Mesendoderm (in vitro differentiated cells): Measurements from ENCODE around the gene TBC1D4.

ENCODE experiments used
- DNase-seq: peaks from one replicate; pipeline ENCODE4 v3.0.0; 2013
- H2AK5ac ChIP-seq: 2 replicates; pipeline ENCODE4 v1.6.1; 2013; ENCODE audit warnings: low read length, inconsistent platforms
- H2BK120ac ChIP-seq: 2 replicates; pipeline ENCODE4 v1.6.1; 2013; ENCODE audit warnings: low read depth, mild to moderate bottlenecking, low read length, moderate library complexity, mixed read lengths
- H2BK15ac ChIP-seq: replicated peaks from 2 replicates; pipeline ENCODE4 v1.6.1; 2013; ENCODE audit warnings: low read depth, mild to moderate bottlenecking, moderate library complexity
- H2BK5ac ChIP-seq: 2 replicates; pipeline ENCODE4 v1.6.1; 2013; ENCODE audit warnings: low read length, inconsistent platforms
- H3K18ac ChIP-seq: 2 replicates; pipeline ENCODE4 v1.6.1; 2013; ENCODE audit warnings: mild to moderate bottlenecking, low read length, mixed read lengths
- H3K23ac ChIP-seq: one replicate; pipeline ENCODE4 v1.6.1; 2013; ENCODE audit warnings: low read length
- H3K27ac ChIP-seq: 2 replicates; pipeline ENCODE4 v1.5.1; 2013; ENCODE audit warnings: low read depth, mild to moderate bottlenecking, inconsistent platforms, low read length, moderate library complexity
- H3K27me3 ChIP-seq: 2 replicates; pipeline ENCODE4 v1.6.1; 2013; ENCODE audit warnings: low read length, control low read depth, mild to moderate bottlenecking, inconsistent platforms; ENCODE audit not compliant: insufficient read depth, poor library complexity
- H3K36me3 ChIP-seq: 2 replicates; pipeline ENCODE4 v1.6.1; 2013; ENCODE audit warnings: low read length, inconsistent platforms; ENCODE audit not compliant: control insufficient read depth, insufficient read depth
- H3K4ac ChIP-seq: one replicate; pipeline ENCODE4 v1.6.1; 2013; ENCODE audit warnings: low read depth, mild to moderate bottlenecking, low read length, moderate library complexity
- H3K4me1 ChIP-seq: 2 replicates; pipeline ENCODE4 v1.6.1; 2013; ENCODE audit warnings: low read depth, low read length, inconsistent platforms; ENCODE audit not compliant: control insufficient read depth
- H3K4me2 ChIP-seq: 2 replicates; pipeline ENCODE4 v1.6.1; 2013; ENCODE audit warnings: low read length
- H3K4me3 ChIP-seq: 2 replicates; pipeline ENCODE4 v1.5.1; 2013; ENCODE audit warnings: mild to moderate bottlenecking, low read length
- H3K56ac ChIP-seq: one replicate; pipeline ENCODE4 v1.6.1; 2013; ENCODE audit warnings: low read length
- H3K79me1 ChIP-seq: 2 replicates; pipeline ENCODE4 v1.6.1; 2013; ENCODE audit warnings: low read length, inconsistent platforms
- H3K79me2 ChIP-seq: 2 replicates; pipeline ENCODE4 v1.6.1; 2013; ENCODE audit warnings: mild to moderate bottlenecking, low read length; ENCODE audit not compliant: control insufficient read depth, insufficient read depth
- H3K9ac ChIP-seq: 2 replicates; pipeline ENCODE4 v1.6.1; 2013; ENCODE audit warnings: low read length, inconsistent platforms
- H4K5ac ChIP-seq: one replicate; pipeline ENCODE4 v1.6.1; 2013; ENCODE audit warnings: low read length
- H4K8ac ChIP-seq: one replicate; pipeline ENCODE4 v1.6.1; 2013; ENCODE audit warnings: low read depth, mild to moderate bottlenecking, control low read depth, low read length, moderate library complexity
- WGBS: extraction: QIAGEN DNeasy Blood & Tissue Kit; methylation state at CpG from one replicate; pipeline ENCODE4 v1.1.7; 2013; ENCODE audit warnings: low lambda C conversion rate, missing lambda C conversion rate; ENCODE audit not compliant: insufficient coverage; ENCODE audit errors: extremely low coverage; 5-methylcytosine and 5-hydroxymethylcytosine counted together

Gene TBC1D4

GRCh38 chr13:75321084-75321483 lies 160.9 kb downstream of the TBC1D4 start:
- no peak overlapping the region for H4K8ac ChIP-seq
- no peak overlapping the region for H3K18ac ChIP-seq
- H2BK5ac ChIP-seq = no peak overlapping the region
- H3K4me3 ChIP-seq = no peak overlapping the region
- no peaks in the 10 kb centered on the region for H3K36me3 ChIP-seq
- no peaks in the 10 kb centered on the region for H3K79me2 ChIP-seq
- no peak overlapping the region for H2AK5ac ChIP-seq
- no peak overlapping the region for H3K4me2 ChIP-seq
- no peak overlapping the region for H3K56ac ChIP-seq
- H3K27me3 ChIP-seq = no peaks in the 10 kb centered on the region
- no peak overlapping the region for H2BK15ac ChIP-seq
- no peak overlapping the region for H3K9ac ChIP-seq
- H3K4ac ChIP-seq = no peak overlapping the region
- no peak overlapping the region for H3K23ac ChIP-seq
- no peaks in the 10 kb centered on the region for H3K79me1 ChIP-seq
- DNase-seq = no peak
- no peak overlapping the region for H4K5ac ChIP-seq
- H3K27ac ChIP-seq = no peak overlapping the region
- peaks cover 1% of the 10 kb centered on the region for H3K4me1 ChIP-seq
- no peak overlapping the region for H2BK120ac ChIP-seq
- whole genome bisulfite sequencing = no CpG with 5 or more reads among the region's 3 CpGs

DNA sequence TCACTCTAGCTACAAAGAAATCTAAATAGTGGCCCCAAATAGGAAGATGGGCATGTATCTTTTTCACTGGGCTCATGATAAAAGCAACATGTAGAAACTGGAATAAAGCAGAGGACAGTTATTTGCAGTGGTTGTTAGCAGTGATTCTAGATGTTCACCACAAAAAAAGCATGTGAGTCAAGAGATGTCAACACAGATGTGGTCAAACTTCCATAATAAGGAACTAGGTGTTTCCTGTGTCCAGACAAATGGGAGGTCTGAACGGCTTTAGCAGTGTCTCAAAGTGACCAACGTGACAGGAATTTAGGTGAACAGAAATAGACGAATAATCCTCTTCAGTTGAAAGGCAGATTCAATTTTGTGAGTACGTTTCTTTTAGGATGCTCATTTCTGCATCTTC lies 162.7 kb downstream of the TBC1D4 start:
- no peaks in the 10 kb centered on the region for H3K79me1 ChIP-seq
- no peak overlapping the region for H4K8ac ChIP-seq
- H3K18ac ChIP-seq = no peak overlapping the region
- H3K27ac ChIP-seq = no peak overlapping the region
- no peaks in the 10 kb centered on the region for H3K79me2 ChIP-seq
- no peak overlapping the region for H2BK15ac ChIP-seq
- H3K4me1 ChIP-seq = no peaks in the 10 kb centered on the region
- no peak overlapping the region for H3K4ac ChIP-seq
- no peaks in the 10 kb centered on the region for H3K36me3 ChIP-seq
- no peak overlapping the region for H4K5ac ChIP-seq
- no CpG with 5 or more reads among the region's 4 CpGs for WGBS
- H2BK5ac ChIP-seq = no peak overlapping the region
- H3K27me3 ChIP-seq = no peaks in the 10 kb centered on the region
- H3K4me3 ChIP-seq = no peak overlapping the region
- no peak overlapping the region for H2AK5ac ChIP-seq
- no peak overlapping the region for H2BK120ac ChIP-seq
- no peak overlapping the region for H3K23ac ChIP-seq
- H3K4me2 ChIP-seq = no peak overlapping the region
- H3K9ac ChIP-seq = no peak overlapping the region
- no peak overlapping the region for H3K56ac ChIP-seq
- no peak for DNase-seq

- no peak for DNase-seq
- Histone ChIP-seq H4K5ac (no peak overlapping the region), H3K18ac (no peak overlapping the region), H3K9ac (no peak overlapping the region), H3K4me1 (no peaks in the 10 kb centered on the region), H3K4me2 (no peak overlapping the region), H4K8ac (no peak overlapping the region), H3K4ac (no peak overlapping the region), H3K79me1 (no peaks in the 10 kb centered on the region), H2BK5ac (no peak overlapping the region), H2BK120ac (no peak overlapping the region), H3K23ac (no peak overlapping the region), H3K27ac (no peak overlapping the region), H2AK5ac (no peak overlapping the region), H3K36me3 (no peaks in the 10 kb centered on the region), H2BK15ac (no peak overlapping the region), H3K4me3 (no peak overlapping the region), H3K27me3 (no peaks in the 10 kb centered on the region), H3K79me2 (no peaks in the 10 kb centered on the region), H3K56ac (no peak overlapping the region)
- WGBS = no CpG with 5 or more reads among the region's 2 CpGs
These were observed 163.7 kb downstream of the TBC1D4 start for GRCh38 chr13:75318138-75318833.

GRCh38 chr13:75316427-75316826 lies 165.5 kb downstream of the TBC1D4 start:
- H3K9ac ChIP-seq = no peak overlapping the region
- H3K23ac ChIP-seq = no peak overlapping the region
- no peak overlapping the region for H3K18ac ChIP-seq
- no peak overlapping the region for H4K5ac ChIP-seq
- no peak overlapping the region for H3K56ac ChIP-seq
- H3K79me1 ChIP-seq = no peaks in the 10 kb centered on the region
- no peak overlapping the region for H2BK15ac ChIP-seq
- no peaks in the 10 kb centered on the region for H3K36me3 ChIP-seq
- H3K4ac ChIP-seq = no peak overlapping the region
- no peak overlapping the region for H2BK5ac ChIP-seq
- no peak overlapping the region for H4K8ac ChIP-seq
- no peak overlapping the region for H2AK5ac ChIP-seq
- H3K4me3 ChIP-seq = no peak overlapping the region
- H3K4me1 ChIP-seq = no peaks in the 10 kb centered on the region
- H3K4me2 ChIP-seq = no peak overlapping the region
- H3K27me3 ChIP-seq = no peaks in the 10 kb centered on the region
- no peak overlapping the region for H2BK120ac ChIP-seq
- DNase-seq = no peak
- no peaks in the 10 kb centered on the region for H3K79me2 ChIP-seq
- no peak overlapping the region for H3K27ac ChIP-seq
- WGBS = no CpG with 5 or more reads among the region's 1 CpG

- no peak for DNase-seq
- no peak overlapping the region for H3K4me3 ChIP-seq
- H2AK5ac ChIP-seq = no peak overlapping the region
- no peaks in the 10 kb centered on the region for H3K27me3 ChIP-seq
- no peak overlapping the region for H3K56ac ChIP-seq
- no peak overlapping the region for H3K4ac ChIP-seq
- H3K9ac ChIP-seq = no peak overlapping the region
- no CpG with 5 or more reads among the region's 2 CpGs for WGBS
- no peak overlapping the region for H4K5ac ChIP-seq
- H3K79me1 ChIP-seq = no peaks in the 10 kb centered on the region
- H2BK15ac ChIP-seq = no peak overlapping the region
- no peak overlapping the region for H3K23ac ChIP-seq
- H2BK5ac ChIP-seq = no peak overlapping the region
- no peak overlapping the region for H2BK120ac ChIP-seq
- H3K4me2 ChIP-seq = no peak overlapping the region
- H3K36me3 ChIP-seq = no peaks in the 10 kb centered on the region
- H3K79me2 ChIP-seq = no peaks in the 10 kb centered on the region
- H3K18ac ChIP-seq = no peak overlapping the region
- no peak overlapping the region for H4K8ac ChIP-seq
- H3K4me1 ChIP-seq = no peaks in the 10 kb centered on the region
- no peak overlapping the region for H3K27ac ChIP-seq
These were observed 169.0 kb downstream of the TBC1D4 start for GRCh38 chr13:75312884-75313520.
